Activated CD4-positive, alpha-beta T cell treated with anti-CD3 and anti-CD28 coated beads, Interleukin-2, amount 50 U/mL, for 16 hours (primary cell): ENCODE results near the gene SMNDC1.

Experiments used
- DNase-seq: peaks from one replicate; pipeline ENCODE4 v3.0.0-alpha.2; 2020

The SMNDC1 gene

DNA sequence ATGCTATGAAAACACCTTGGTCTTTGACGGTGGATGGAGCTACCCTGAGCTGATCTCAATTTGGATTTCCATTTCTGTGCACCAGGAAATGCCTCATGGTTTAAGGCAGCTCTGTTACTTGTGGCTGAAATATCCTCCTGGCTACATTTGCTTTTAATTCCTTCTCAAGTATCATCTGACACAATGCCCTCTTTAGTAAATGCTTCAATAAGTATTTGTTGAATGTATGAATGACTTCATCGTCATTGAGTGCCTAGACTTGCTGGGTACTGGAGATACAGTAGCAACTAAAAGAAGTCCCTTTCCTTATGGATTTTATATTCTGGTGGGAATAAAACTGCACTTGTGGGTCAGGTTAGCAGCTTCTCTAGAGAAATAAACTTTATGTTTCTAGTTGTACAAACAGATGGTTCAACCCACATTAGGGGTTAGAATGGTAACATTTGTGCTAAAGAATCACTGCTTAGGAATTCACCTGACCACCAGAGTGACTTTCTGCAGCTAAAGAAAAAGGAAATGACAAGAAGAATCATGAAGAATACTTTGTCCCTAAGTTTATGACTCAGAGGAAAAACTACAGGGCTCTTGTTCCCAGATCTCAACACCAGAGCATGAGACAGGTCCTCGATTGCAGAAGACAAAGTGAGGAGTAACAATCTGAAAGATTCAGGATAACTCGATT, 21.8 kb upstream of the SMNDC1 start:
- no peak for DNase-seq

DNA sequence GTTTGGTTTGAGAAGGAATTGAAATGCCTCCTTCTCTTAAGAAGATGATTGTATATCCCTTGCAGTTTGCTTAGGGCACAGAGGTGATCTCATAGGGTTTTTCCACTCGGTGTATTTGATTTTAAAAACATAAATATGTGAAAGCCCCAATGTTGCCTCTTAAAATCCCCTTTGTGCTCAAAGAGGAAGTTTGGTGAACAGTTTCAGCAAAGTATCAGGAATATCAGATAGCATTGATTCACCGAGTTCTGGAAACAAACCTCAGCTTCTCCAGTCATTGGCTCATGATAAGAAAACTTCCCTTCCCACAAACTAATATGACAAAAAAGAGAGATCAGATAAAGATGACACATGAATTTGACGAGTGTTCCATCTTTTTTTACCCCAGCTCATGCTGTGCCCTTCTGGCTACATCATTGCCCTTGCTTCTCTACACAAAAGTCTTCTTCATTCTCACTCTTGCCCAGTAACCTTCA, 20.1 kb upstream of the SMNDC1 start:
- DNase-seq = peak; percentile 34

DNA sequence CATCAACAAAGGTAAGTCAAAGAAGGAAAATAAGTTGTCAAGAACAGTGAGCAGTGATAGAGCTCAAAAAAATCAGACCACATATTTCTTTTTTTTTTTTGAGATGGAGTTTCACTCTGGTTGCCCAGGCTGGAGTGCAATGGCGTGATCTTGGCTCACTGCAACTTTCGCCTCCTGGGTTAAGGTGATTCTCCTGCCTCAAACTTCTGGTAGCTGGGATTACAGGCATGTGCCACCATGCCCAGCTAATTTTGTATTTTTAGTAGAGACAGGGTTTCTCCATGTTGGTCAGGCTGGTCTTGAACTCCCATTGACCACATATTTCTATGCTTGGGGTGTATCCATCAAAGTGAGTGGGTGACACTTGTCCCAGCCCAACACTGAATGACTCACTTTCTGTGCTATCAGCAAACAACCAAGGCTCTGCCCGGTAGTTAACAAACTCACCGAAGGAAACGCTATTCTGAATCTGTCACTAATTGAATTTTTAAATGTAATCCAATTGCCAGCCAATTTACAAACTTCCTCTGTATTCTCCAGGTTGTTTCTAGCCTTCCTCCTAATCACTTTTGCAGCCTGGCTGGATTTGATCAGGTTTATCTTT, 19.6 kb upstream of the SMNDC1 start:
- DNase-seq = peak; percentile 37

DNA sequence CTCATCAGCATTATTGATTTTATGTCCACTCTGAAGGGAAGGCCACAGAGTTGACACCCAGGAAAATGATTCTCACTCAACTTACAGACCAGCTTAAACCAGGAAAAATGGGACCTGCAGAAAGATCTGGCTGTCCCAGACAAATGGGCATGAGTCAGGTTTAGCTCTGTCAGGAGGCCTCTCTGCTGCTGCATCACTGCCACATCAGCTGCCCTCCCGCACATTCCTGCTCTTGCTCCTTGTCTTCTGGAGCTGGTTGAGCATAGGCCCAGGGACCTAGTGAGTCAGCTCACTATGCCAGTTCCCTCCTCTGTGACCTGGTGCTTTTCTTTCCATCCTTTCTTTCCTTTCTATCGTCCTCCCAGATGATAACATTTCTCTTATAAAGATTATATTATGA, 18.8 kb upstream of the SMNDC1 start:
- no peak for DNase-seq

DNA sequence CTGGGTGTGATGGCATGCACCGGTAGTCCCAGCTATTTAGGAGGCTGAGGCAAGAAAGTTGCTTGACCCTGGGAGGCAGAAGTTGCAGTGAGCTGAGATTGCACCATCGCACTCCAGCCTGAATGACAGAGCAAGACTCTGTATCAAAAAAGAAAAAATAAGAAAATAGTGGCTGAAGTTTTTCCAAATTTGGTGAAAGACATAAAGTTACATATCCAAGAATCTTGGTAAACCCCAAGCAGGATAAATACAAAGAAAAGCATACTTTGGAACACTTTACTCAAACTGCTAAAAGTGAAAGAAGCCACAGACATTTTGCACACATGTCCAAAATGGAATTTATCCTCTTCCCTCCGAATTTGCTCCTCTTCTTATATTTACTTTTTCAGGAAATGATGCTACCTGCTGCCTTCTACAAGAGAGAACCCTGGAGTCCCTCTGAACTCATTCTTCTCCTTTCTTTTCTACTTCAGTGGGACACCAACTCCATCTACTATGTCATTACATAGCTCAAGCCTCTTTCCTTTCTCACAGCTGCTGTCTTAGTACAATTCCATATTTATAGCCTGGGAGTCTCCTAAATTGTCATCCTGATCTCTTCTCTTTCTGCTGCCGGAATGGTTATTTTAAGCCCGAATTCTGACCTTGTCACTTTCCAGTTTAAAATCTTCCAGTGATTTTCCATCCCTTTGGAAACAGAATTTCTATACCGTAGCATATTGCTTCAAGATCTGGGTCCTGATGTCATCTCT, 17.3 kb upstream of the SMNDC1 start:
- DNase-seq = no peak

DNA sequence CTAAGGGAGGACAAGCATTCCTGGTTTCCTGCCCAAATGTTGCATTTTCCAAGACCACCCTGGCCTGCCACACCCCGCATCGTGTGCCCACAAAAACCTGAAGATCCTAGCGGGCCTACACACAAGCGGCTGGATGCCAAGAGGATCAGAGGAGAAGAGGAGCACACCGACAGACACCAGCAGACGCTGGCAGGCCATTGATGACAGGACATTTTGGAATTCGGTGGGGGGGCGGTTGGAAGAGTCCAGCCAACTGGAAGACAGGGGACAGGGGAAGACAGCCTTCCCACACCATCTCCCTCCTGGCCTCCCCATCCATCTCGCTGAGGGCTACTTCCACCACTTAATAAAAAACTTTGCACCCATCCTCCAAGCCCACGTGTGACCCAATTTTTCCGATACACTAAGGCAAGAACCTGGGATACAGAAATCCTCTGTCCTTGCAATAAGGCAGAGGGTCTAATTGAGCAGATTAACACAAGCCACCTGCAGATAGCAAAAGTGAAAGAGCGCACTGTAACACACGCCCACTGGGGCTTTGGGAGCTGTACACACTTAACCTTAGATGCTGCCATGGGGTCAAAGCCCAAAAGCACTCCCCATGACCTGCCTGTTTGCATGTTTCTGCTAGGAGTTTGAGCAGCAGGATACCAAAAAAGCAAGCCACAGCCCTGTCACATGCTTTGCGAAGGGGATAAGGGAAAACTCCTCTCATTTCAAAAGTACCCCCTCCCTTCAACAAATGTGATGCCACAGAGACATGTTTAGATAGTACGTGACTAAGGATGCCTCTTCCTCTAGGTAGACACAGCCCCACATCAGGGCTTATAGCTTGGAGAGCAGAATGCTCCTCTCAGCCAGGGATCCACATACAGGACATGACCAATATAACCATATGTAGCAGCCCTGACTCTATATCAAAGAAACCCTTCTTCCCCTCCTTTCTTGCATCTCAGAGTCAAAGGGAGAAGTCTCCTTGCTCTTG, 13.4 kb upstream of the SMNDC1 start:
- DNase-seq = no peak

DNA sequence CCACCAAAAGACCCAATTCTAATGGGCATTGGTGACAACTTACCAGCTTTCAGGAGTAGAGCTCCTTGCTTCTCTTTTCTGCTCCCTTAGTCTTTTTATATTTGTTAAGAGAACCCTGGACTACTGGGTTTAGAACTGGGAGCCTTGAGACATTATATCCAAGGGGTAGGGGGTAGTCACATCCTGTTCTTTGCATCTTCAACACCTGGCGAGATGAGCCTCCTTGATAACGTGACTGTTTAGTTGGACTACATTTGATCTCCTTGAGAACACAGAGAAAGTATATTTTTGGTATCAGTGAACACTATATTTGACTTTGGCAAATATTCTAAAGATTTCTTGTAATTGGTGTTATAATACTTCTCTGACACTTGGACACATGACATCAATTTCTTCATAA, 9.0 kb upstream of the SMNDC1 start:
- no peak for DNase-seq

DNA sequence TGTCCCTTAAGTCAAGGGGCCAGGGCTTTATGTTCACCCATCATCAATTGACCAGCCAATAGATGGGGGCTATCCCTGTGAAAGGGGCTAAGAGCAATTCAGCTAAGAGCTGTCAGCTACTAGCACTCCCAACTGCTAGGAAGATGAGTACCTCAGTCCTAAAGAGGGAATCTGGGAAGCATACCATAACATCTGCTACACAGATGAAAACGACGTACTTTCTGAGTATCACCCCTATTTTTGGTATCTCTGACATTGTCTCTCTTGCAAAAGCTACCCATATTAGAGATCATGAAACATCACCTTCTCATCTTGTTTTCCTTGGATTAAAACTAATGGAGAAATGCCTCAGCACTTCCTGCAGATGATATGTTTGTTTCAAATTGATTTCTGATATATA, 7.5 kb upstream of the SMNDC1 start:
- DNase-seq = no peak

DNA sequence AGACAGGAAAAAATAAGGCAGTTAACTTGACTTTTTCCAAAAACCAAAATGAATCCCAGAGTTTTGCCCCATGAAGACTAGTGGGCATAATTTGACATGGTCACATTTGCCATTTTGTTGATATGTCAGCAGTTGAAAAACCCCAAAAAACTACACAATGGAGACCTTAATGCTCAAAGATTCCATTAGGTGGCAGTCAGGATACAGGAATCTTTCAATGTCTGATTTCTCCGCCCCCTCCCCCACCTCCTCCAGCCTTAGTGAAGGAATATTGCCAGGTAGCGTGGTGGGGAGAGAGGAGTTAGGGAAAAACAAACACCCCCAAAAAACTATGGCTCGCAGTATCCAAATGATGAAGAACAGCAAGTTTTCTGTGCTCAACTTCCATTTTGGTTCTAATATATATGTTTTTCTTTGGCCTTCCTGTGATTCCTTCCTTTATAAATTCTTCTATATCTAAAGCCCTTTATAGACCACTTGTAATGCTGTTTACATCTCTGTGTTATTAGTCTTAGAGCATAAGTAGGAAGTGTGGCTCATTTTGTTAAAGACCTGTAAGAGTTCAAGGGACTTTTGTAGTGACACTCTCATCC, 6.7 kb upstream of the SMNDC1 start:
- DNase-seq = peak; percentile 56

DNA sequence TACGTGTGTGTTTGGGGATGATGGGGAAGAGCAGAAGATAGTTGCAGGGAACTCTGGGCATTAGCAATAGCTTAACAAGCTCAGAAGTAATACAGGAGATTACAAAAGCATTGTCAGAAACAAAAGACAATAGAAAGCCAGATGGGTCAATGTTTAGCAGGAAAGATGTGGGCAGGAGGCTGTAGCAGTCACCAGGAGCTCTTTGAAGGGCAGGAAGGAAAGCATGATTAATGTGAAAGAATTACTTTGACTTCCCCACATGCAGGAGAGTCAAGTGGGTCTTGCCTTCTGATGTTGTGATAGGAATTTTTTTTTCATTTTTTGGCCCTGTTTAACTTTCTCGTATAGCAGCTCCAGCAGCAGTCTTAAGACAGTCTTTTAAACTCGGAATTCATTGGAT, 6.0 kb upstream of the SMNDC1 start:
- DNase-seq = no peak

DNA sequence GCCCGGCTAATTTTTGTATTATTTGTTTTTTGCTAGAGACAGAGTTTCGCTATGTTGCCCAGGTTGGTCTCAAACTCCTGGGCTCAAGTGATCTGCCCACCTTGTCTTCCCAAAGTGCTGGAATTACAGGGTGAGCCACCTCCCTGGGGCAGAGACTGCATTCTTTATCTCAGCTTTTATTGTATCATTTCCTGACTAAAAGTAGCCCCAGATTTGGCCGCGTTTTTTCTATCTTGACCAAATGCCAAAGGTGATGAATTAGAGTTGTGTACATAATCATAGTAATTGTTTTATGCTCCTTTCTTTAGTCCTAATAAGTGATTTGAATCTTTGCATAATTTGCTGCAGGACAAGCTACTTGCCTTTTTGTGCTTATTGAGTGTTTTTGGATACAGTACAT, 3.1 kb upstream of the SMNDC1 start:
- no peak for DNase-seq

DNA sequence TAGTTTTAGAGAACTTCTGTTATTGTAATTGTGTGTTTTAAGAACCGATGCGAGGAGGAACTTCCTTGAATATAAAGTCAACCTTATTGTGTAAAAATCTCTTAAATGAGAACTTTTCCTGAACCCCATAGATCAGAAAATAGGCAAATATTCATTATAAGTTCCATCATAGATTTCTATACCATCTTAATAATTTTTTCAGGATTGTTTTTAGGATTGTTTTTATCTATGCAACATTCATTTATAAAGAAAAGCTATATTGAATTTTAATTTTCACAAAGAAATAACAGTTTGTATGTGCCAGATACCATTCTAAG, 1.7 kb upstream of the SMNDC1 start:
- DNase-seq = no peak

DNA sequence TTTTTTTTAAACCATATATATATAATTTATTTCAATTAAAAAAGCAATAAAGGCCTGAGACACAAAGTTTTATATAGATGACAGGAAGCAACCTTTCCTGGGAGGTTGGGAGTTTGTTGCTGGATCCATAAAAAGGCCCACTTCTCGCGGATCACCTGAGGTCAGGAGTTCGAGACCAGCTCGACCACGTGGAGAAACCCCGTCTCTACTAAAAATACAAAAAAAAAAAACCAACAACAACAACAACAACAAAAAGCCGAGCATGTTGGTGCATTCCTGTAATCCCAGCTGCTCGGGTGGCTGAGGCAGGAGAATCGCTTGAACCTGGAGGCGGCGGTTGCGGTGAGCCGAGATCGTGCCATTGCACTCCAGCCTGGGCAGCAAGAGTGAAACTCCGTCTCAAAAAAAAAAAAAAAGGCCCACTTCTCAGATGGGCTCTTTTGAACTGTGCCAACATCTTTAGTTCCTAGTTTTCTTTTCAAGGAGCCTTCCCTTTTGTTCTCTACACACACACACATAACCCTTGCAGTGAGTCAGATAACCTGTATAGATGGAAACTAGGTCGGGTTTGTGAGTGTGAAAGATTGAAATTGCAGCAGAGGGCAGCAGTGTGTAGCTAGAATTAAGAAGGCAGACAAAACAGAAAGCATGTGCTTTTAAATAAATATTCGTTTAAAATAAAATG, 1.2 kb upstream of the SMNDC1 start:
- peak; percentile 83 for DNase-seq

DNA sequence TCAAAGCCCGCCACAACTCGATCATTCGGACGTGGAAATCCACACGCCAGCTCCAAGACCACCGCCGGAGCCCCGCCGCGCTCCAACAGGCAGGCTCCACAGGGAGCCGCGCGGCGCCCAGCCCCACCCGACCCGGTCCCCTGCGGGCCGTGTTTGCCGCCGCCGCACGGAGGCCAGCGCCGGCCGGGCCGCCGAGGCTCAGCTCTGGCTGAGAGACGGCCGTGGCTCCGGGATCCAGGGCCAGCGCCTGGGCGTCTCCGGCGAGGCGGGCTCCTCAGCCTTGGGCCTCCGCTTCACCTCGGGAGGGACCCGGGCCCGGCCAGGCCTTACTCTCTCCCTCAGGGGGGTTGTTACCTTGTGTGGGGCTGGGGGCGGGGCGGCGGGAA, 333 bp downstream of the SMNDC1 start:
- peak; percentile 10 for DNase-seq

DNA sequence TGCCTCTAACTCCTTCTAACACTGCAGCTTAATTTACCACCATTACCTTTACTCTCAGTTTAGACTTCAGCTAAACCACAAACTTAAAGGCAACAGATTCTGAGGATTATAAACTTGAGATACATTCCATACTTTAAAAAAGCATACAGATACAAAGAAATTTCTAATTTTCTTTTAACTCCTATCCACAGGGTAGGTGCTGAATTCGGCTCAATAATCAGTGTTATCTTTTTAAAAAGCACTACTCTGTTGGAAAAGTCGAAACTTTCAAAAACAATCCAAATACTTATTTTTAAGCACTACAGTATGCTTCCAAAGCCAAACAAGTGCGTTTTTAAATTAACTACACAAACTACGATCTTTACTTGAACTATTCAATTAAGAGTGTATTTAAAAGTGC, 1.0 kb downstream of the SMNDC1 start:
- no peak for DNase-seq

DNA sequence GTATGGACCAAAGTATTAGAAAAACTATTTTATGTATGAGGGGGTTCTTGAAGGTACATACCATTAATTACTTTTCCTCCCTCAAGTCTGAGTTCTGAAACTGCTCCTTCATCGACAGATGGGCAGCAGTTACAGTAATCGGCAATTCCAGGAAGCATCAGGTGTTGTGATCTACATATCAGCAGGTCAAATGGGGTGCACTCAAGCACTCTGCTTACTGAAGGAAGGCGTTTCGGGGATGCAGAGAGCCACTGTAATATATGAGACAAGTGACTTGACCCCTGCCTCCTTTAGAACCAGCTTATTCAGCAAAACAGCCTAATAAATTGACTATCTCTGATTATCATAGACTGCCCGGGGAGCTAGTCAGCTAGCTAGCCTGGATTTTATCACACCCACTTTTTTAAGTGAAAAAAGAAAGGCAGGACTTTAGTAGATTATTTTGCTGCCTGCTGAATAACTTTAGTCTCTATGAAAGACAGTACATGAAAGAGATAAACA, 4.2 kb downstream of the SMNDC1 start:
- DNase-seq = no peak

DNA sequence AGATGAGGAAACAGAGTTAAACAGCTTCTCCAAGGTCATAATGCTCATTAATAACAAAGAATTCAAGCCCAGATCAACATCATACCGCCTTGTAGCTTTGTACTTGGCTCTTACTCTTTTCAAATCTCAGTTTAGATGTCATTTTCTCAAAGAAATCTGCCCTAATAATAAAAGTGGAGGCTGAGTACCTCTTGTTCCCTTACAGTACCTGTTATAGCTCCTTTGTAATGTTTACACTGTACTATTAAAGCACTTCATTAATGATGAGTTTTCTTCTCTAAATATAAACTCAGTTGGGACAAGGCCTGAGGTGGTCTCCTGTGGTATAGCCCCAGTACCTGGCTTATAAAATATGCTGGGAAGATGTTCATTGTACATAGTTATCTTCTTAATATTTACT, 7.8 kb downstream of the SMNDC1 start:
- DNase-seq = no peak

DNA sequence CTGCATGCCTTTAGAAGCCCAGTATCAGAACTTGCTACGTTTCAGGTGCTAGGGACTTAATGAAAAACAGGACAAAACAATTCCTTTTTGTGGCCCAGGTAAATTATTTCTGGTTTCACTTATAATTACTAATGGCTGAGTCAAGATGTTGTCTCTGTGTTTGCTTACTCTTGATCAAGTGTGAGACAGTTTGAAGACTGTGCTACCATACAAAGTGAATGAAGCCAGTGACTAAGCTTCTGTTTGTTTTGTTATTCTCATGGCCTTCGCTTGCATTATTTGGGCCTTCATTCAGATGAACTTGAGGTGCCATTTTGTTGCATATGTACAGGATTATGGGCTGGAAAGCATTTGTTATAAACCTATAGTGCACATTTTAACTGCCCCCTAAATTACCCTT, 17.9 kb downstream of the SMNDC1 start:
- no peak for DNase-seq

DNA sequence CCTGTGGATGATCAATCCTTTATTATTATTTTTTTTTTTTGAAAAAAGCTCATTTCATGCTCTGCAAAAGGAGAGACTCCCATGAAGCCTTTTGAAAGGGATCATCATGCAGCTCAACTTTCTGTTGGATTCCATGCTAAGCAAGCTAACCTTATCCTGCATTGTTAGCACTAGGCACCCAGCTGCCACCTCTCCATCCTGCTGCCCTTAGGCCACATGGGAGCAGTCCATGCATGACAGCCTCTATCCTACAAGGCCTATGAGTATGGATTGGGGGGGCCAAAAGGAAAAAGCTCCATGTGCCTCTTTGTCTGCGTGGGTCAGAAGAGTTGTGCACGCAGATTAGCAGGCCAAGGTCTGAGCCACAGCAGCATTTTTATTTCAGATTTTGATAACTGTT, 19.2 kb downstream of the SMNDC1 start:
- no peak for DNase-seq

DNA sequence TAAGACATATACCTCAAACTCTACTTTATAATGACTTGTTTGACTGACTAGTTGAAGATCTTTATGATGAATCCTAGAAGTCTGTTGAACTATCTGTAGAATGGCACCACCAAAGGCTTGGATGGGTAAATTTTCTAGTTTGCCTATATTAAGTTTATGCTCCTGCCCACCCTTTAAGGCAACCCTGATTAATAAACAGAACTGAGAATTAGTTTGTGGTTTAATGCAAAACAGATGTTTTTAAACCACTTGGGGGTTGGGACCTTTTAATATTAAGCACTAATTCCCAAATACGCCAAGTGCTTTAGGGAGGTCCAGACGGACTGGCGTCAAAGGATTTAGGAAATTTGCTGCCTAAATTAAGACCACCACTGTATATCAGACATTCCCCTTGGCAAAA, 20.5 kb downstream of the SMNDC1 start:
- DNase-seq = no peak

DNA sequence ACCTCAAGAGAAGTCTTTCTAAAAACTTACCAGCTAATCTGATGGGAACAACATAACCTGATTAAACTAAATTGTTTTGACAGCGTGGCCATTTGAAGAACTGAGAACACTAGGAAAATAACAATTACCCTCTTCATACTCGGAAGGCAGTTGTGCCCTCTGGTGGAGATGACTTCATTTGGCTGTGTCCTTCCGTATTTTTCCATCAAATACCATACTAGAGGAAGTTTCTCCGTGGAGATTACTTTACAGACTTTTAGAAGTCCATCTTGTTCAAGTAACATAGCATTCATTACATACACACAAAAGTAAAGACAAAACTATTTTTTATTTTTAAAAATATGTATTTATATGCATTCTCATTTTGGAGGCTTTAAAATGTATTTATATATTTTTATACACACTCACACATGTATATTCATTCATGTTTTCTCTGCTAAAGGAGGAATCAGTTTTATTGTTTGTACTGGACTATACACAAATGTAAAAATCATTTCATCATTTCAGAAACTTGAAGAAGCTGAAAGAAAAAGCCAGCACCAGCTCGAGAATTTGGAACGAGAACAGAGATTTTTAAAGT, 25.2 kb downstream of the SMNDC1 start:
- DNase-seq = peak; percentile 45
